C4-2B (cell line): ENCODE results near the gene POU5F1.

Experiments
- ZFX ChIP-seq: fragments of 450-650 bp; IDR thresholded peaks from 2 replicates; pipeline ENCODE4 v1.6.1; 2017
- TF ChIP-seq, protein P1 (sequence below): fragments of 450-650 bp; conservative IDR thresholded peaks from 2 replicates; pipeline ENCODE4 v1.5.1; 2017; ENCODE audit warnings: mild to moderate bottlenecking

DNA sequence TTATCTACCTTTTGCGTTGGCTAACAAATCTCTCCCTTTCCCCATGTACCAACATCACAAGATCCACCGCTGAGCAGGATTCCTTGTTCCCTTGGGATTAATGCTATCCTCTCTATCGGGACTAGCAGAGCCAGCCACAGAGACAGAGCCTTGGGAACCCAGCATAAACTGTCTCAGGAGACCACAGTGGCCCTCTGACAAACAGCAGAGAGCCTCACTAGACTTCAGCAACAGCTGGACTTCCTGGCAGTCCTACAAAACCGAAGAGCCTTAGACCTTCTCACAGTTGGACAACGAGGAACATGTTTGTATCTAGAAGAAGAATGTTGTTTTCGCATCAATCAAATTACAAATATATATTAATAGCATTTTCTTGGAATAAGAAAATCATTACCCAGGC, 39.6 kb upstream of the POU5F1 start:
- TF ChIP-seq, protein P1, sequence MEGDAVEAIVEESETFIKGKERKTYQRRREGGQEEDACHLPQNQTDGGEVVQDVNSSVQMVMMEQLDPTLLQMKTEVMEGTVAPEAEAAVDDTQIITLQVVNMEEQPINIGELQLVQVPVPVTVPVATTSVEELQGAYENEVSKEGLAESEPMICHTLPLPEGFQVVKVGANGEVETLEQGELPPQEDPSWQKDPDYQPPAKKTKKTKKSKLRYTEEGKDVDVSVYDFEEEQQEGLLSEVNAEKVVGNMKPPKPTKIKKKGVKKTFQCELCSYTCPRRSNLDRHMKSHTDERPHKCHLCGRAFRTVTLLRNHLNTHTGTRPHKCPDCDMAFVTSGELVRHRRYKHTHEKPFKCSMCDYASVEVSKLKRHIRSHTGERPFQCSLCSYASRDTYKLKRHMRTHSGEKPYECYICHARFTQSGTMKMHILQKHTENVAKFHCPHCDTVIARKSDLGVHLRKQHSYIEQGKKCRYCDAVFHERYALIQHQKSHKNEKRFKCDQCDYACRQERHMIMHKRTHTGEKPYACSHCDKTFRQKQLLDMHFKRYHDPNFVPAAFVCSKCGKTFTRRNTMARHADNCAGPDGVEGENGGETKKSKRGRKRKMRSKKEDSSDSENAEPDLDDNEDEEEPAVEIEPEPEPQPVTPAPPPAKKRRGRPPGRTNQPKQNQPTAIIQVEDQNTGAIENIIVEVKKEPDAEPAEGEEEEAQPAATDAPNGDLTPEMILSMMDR = no peak
- no peak for TF ChIP-seq ZFX
